HEK293T (cell line): ENCODE results near the gene NPDC1.

Source experiments
- ARNT ChIP-seq: fragments of 450-650 bp; IDR thresholded peaks from 2 replicates; pipeline ENCODE4 v1.6.1; 2017; ENCODE audit warnings: mild to moderate bottlenecking
- BHLHE40 ChIP-seq: fragments of 450-650 bp; IDR thresholded peaks from 2 replicates; pipeline ENCODE4 v1.6.1; 2016; ENCODE audit warnings: mild to moderate bottlenecking, moderate library complexity, borderline replicate concordance
- ELF4 ChIP-seq: fragments of 450-650 bp; IDR thresholded peaks from 2 replicates; pipeline ENCODE4 v1.6.1; 2017; ENCODE audit warnings: antibody characterized with exemption
- FOXA1 ChIP-seq: fragments of 450-650 bp; IDR thresholded peaks from 2 replicates; pipeline ENCODE4 v1.6.1; 2016; ENCODE audit warnings: mild to moderate bottlenecking
- FOXK2 ChIP-seq: fragments of 450-650 bp; IDR thresholded peaks from 2 replicates; pipeline ENCODE4 v1.6.1; 2016; ENCODE audit warnings: mild to moderate bottlenecking
- FOXM1 ChIP-seq: fragments of 450-650 bp; IDR thresholded peaks from 2 replicates; pipeline ENCODE4 v1.6.1; 2017; ENCODE audit warnings: mild to moderate bottlenecking, borderline replicate concordance
- HDGF ChIP-seq: fragments of 450-650 bp; IDR thresholded peaks from 2 replicates; pipeline ENCODE4 v1.6.1; 2017; ENCODE audit warnings: antibody characterized with exemption, borderline replicate concordance
- PKNOX1 ChIP-seq: fragments of 450-650 bp; IDR thresholded peaks from 2 replicates; pipeline ENCODE4 v1.6.1; 2016
- SUZ12 ChIP-seq: fragments of 450-650 bp; IDR thresholded peaks from 2 replicates; pipeline ENCODE4 v1.6.1; 2016; ENCODE audit warnings: mild to moderate bottlenecking
- TARDBP ChIP-seq: fragments of 450-650 bp; IDR thresholded peaks from 2 replicates; pipeline ENCODE4 v1.6.1; 2016
- ZNF384 ChIP-seq: fragments of 450-650 bp; IDR thresholded peaks from 2 replicates; pipeline ENCODE4 v1.6.1; 2016

GRCh38 chr9:137053944-137054931 is 8.3 kb upstream of the NPDC1 start, which contains the start of gene ENTPD2:
- no peak for TF ChIP-seq HDGF
- no peak for TF ChIP-seq ZNF384
- no peak for TF ChIP-seq TARDBP
- TF ChIP-seq BHLHE40: no peak
- TF ChIP-seq ELF4: no peak
- TF ChIP-seq SUZ12: no peak
- no peak for TF ChIP-seq FOXK2
- no peak for TF ChIP-seq FOXM1
- TF ChIP-seq PKNOX1: no peak
- no peak for TF ChIP-seq ARNT
- no peak for TF ChIP-seq FOXA1
